IMR-90 (cell line): Measurements from ENCODE around the gene ANKDD1B. TPM values are rescaled to one million over a fixed set of nuclear protein-coding genes. Genes with fewer than 3 reads are reported as not detected.
A peak's percentile ranks its signal among the peaks of the same experiment; 100 is the strongest.

Source experiments
- ATAC-seq: fragments of 200-7000 bp; cut with Tn5 transposase; 2 replicates; pipeline ENCODE4 v1.9.1; 2020; ENCODE audit warnings: low read depth, mild to moderate bottlenecking, moderate library complexity
- BruUV-seq: library from RNA; stranded (reverse); fragments of 400-500 nt; replicated peaks from 2 replicates; lab custom pipeline; 2021; lab: Mats Ljungman, UMichigan
- CTCF ChIA-PET: fragments of 300-600 bp; formaldehyde crosslinking; extraction: SDS; loops from one replicate; lab custom pipeline; 2021; ENCODE audit warnings: antibody characterized with exemption; lab: Yijun Ruan, JAX
- POLR2A ChIA-PET: fragments of 300-600 bp; sonication (Branson Sonifier 250); formaldehyde crosslinking; loops from one replicate; lab custom pipeline; 2022; ENCODE audit warnings: antibody characterized with exemption; ENCODE audit not compliant: unreplicated experiment; lab: Charles Lee
- DNase-seq: peaks from one replicate; pipeline ENCODE4 v3.0.0; 2013
- H2AFZ ChIP-seq: replicated peaks from 2 replicates; pipeline ENCODE3; 2013; ENCODE audit warnings: low read length, mild to moderate bottlenecking; ENCODE audit not compliant: poor library complexity
- H2AK5ac ChIP-seq: 2 replicates; pipeline ENCODE4 v1.6.1; 2013; ENCODE audit warnings: low read depth, low read length, inconsistent platforms
- H2AK9ac ChIP-seq: replicated peaks from 2 replicates; pipeline ENCODE3; 2013; ENCODE audit warnings: mild to moderate bottlenecking, low read depth, low read length, moderate library complexity; ENCODE audit not compliant: poor library complexity
- H2BK120ac ChIP-seq: 2 replicates; pipeline ENCODE4 v1.6.1; 2013; ENCODE audit warnings: low read depth, low read length, inconsistent platforms
- H2BK15ac ChIP-seq: 3 replicates; pipeline ENCODE4 v1.6.1; 2013; ENCODE audit warnings: low read depth, low read length, inconsistent platforms
- H2BK20ac ChIP-seq: 2 replicates; pipeline ENCODE4 v1.6.1; 2013; ENCODE audit warnings: low read depth, mild to moderate bottlenecking, inconsistent platforms, low read length, moderate library complexity
- H2BK5ac ChIP-seq: 2 replicates; pipeline ENCODE4 v1.6.1; 2013; ENCODE audit warnings: mild to moderate bottlenecking, low read depth, low read length, inconsistent platforms; ENCODE audit not compliant: poor library complexity, severe bottlenecking
- H3K14ac ChIP-seq: replicated peaks from 2 replicates; pipeline ENCODE4 v1.6.1; 2013; ENCODE audit warnings: low read depth, low read length, inconsistent platforms
- H3K18ac ChIP-seq: 2 replicates; pipeline ENCODE4 v1.6.1; 2013; ENCODE audit warnings: low read depth, low read length, control low read depth
- H3K23ac ChIP-seq: 2 replicates; pipeline ENCODE4 v1.6.1; 2013; ENCODE audit warnings: low read depth, low read length, inconsistent platforms
- H3K27ac ChIP-seq: 2 replicates; pipeline ENCODE4 v1.5.1; 2013; ENCODE audit warnings: mild to moderate bottlenecking, control low read depth, low read length; ENCODE audit not compliant: insufficient read depth
- H3K27me3 ChIP-seq: 2 replicates; pipeline ENCODE4 v1.6.1; 2013; ENCODE audit warnings: low read length; ENCODE audit not compliant: control insufficient read depth, insufficient read depth
- H3K36me3 ChIP-seq: 2 replicates; pipeline ENCODE4 v1.6.1; 2013; ENCODE audit warnings: low read length, mixed read lengths; ENCODE audit not compliant: control insufficient read depth, insufficient read depth
- H3K4ac ChIP-seq: 2 replicates; pipeline ENCODE4 v1.6.1; 2013; ENCODE audit warnings: low read depth, low read length, inconsistent platforms
- H3K4me1 ChIP-seq: 2 replicates; pipeline ENCODE4 v1.6.1; 2013; ENCODE audit warnings: low read length, mixed read lengths; ENCODE audit not compliant: control insufficient read depth, insufficient read depth
- H3K4me2 ChIP-seq: 2 replicates; pipeline ENCODE4 v1.6.1; 2013; ENCODE audit warnings: low read depth, mild to moderate bottlenecking, control low read depth, low read length, moderate library complexity
- H3K4me3 ChIP-seq: 2 replicates; pipeline ENCODE4 v1.5.1; 2013; ENCODE audit warnings: low read depth, mild to moderate bottlenecking, control low read depth, low read length, moderate library complexity; ENCODE audit not compliant: insufficient read depth
- H3K56ac ChIP-seq: 2 replicates; pipeline ENCODE4 v1.6.1; 2013; ENCODE audit warnings: low read length, inconsistent platforms; ENCODE audit not compliant: insufficient read depth; ENCODE audit errors: extremely low read depth
- H3K79me1 ChIP-seq, 2 experiments: 2 replicates each; pipeline ENCODE4 v1.6.1; 2013; ENCODE audit warnings: low read length in 2 of 2, inconsistent platforms in 1 of 2, low read depth in 1 of 2
- H3K9ac ChIP-seq: 2 replicates; pipeline ENCODE4 v1.6.1; 2013; ENCODE audit warnings: low read depth, low read length, control low read depth
- H3K9me1 ChIP-seq: 2 replicates; pipeline ENCODE4 v1.6.1; 2013; ENCODE audit warnings: low read length, inconsistent platforms; ENCODE audit not compliant: insufficient read depth
- H3K9me3 ChIP-seq: 2 replicates; pipeline ENCODE4 v1.6.1; 2013; ENCODE audit warnings: low read length; ENCODE audit not compliant: control insufficient read depth, insufficient read depth
- H4K20me1 ChIP-seq: 2 replicates; pipeline ENCODE4 v1.6.1; 2013; ENCODE audit warnings: low read length, inconsistent platforms; ENCODE audit not compliant: insufficient read depth
- H4K5ac ChIP-seq: 2 replicates; pipeline ENCODE4 v1.6.1; 2013; ENCODE audit warnings: mild to moderate bottlenecking, low read depth, low read length, control low read depth
- H4K8ac ChIP-seq, 2 experiments: 2 replicates each; pipeline ENCODE4 v1.6.1; 2013; ENCODE audit warnings: low read depth in 2 of 2, low read length in 2 of 2, control low read depth in 1 of 2, inconsistent platforms in 1 of 2
- H4K91ac ChIP-seq: 2 replicates; pipeline ENCODE4 v1.6.1; 2013; ENCODE audit warnings: low read depth, low read length, inconsistent platforms; ENCODE audit not compliant: insufficient read depth
- MAFK ChIP-seq: IDR thresholded peaks from 2 replicates; pipeline ENCODE4 v1.6.1; 2012; ENCODE audit warnings: low read depth, low read length, improper control_type of control experiment
- NFE2L2 ChIP-seq: fragments of 150-350 bp; IDR thresholded peaks from 2 replicates; pipeline ENCODE4 v1.6.1; 2016; ENCODE audit warnings: low read depth, mild to moderate bottlenecking, low read length
- SMC3 ChIP-seq: fragments of 150-350 bp; IDR thresholded peaks from 2 replicates; pipeline ENCODE4 v1.6.1; 2016; ENCODE audit warnings: low read depth, mild to moderate bottlenecking, antibody characterized with exemption, low read length, moderate library complexity
- WGBS, 2 experiments: methylation state at CpG; one replicate each; pipeline versions ENCODE4 v1.1.5 to v1.1.7; 2013; ENCODE audit warnings: missing lambda C conversion rate in 2 of 2; ENCODE audit not compliant: insufficient read length in 1 of 2; ENCODE audit errors: extremely low coverage in 2 of 2; 5-methylcytosine and 5-hydroxymethylcytosine counted together
- dilution Hi-C: fragments of 300-500 bp; cut with HindIII; formaldehyde crosslinking; loops from one replicate; pipeline ENCODE4 v1.14.3; 2018; ENCODE audit warnings: low sequenced_read_pairs; ENCODE audit not compliant: unreplicated experiment
- in situ Hi-C: fragments of 300-500 bp; cut with MboI; formaldehyde crosslinking; loops from 3 replicates; pipeline ENCODE4 v1.14.3; 2019; ENCODE audit warnings: low sequenced_read_pairs, inconsistent platforms, mixed read lengths
- intact Hi-C: fragments of 100-400 bp; cut with micrococcal nuclease; formaldehyde crosslinking; loops from 2 replicates; pipeline ENCODE4 v1.10.0; 2022
- polyA plus RNA-seq, 3 experiments: library from polyadenylated mRNA; depleted of rRNA; stranded (reverse); fragments of >200 nt; gene quantifications; 2 replicates each; pipeline ENCODE4 v1.2.3, GENCODE V29; 2012; ENCODE audit warnings: low replicate concordance in 1 of 3
- total RNA-seq: library from RNA; depleted of rRNA; stranded (reverse); fragments of >200 nt; gene quantifications from 2 replicates; pipeline ENCODE4 v1.2.3, GENCODE V29; 2012
- TF ChIP-seq, protein P1 (sequence below): fragments of 150-350 bp; IDR thresholded peaks from 2 replicates; pipeline ENCODE4 v1.6.1; 2016; ENCODE audit warnings: low read depth, mild to moderate bottlenecking, low read length, moderate library complexity, borderline replicate concordance

The ANKDD1B gene
- total and polyA plus RNA-seq, 2 of the 4 experiments (the other 2 are of a cell fraction) = 0.24 TPM; not detected in 1

DNA sequence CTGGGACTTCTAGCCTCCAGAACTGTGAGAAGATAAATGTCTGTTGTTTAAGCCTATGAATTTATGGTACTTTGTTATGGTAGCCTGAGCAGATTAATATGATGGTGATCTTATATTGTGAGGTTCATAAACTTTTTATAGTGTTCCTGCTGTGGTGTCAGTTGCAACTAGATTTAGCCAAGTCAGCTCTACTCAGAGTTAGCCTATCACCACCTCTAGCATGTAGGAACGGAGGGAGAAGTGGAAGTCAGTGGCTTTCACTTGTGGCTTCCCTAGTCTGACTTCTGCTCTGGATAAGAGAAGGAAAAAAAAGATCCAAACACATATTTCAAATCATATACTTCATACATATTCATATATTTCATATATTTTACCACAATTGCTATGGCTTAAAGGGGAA is 99.4 kb downstream of the ANKDD1B start:
- Histone ChIP-seq H4K20me1 (no peaks in the 10 kb centered on the region), H3K23ac (no peak overlapping the region), H3K9me3 (no peaks in the 10 kb centered on the region), H3K56ac (no peak overlapping the region), H4K5ac (no peak overlapping the region), H4K91ac (no peak overlapping the region), H2BK120ac (no peak overlapping the region), H3K4me2 (no peak overlapping the region), H3K27ac (no peak overlapping the region), H3K27me3 (no peaks in the 10 kb centered on the region), H3K36me3 (peaks cover 10% of the 10 kb centered on the region), H2AFZ (no peak overlapping the region), H2BK5ac (no peak overlapping the region), H3K18ac (no peak overlapping the region), H2AK5ac (no peak overlapping the region), H3K9ac (no peak overlapping the region), H3K4ac (no peak overlapping the region), H3K79me1 (peaks cover 19 to 39% of the 10 kb centered on the region in 2 experiments), H2AK9ac (no peak overlapping the region), H3K4me3 (no peak overlapping the region), H4K8ac (no peak overlapping the region), H3K9me1 (peaks cover 3% of the 10 kb centered on the region; the same call in 1 of the 2 replicates), H2BK20ac (no peak overlapping the region), H3K14ac (no peak overlapping the region), H2BK15ac (no peak overlapping the region), H3K4me1 (no peaks in the 10 kb centered on the region)
- BruUV-seq = no TSS peak
- no CpG with 5 or more reads among the region's 1 CpG for WGBS, 2 experiments
- intact Hi-C loops = no loop called here
- in situ Hi-C loops = no loop called here
- no peak for ATAC-seq
- TF ChIP-seq SMC3 = no peak
- TF ChIP-seq, protein P1, sequence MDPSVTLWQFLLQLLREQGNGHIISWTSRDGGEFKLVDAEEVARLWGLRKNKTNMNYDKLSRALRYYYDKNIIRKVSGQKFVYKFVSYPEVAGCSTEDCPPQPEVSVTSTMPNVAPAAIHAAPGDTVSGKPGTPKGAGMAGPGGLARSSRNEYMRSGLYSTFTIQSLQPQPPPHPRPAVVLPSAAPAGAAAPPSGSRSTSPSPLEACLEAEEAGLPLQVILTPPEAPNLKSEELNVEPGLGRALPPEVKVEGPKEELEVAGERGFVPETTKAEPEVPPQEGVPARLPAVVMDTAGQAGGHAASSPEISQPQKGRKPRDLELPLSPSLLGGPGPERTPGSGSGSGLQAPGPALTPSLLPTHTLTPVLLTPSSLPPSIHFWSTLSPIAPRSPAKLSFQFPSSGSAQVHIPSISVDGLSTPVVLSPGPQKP = no peak
- TF ChIP-seq MAFK = peak; percentile 5; the same call in 1 of the 2 replicates
- no peak for TF ChIP-seq NFE2L2
- dilution Hi-C loops = no loop called here
- DNase-seq = no peak
- POLR2A ChIA-PET = no interaction called here
- CTCF ChIA-PET = no interaction called here
